PC-9 (cell line): ENCODE measurements around the gene B3GALT4. TPM values are rescaled to one million over a fixed set of nuclear protein-coding genes. Genes with fewer than 3 reads are reported as not detected.

Source experiments
- BruUV-seq: library from RNA; stranded (reverse); fragments of 400-500 nt; replicated peaks from 2 replicates; lab custom pipeline; 2021; lab: Mats Ljungman, UMichigan
- CTCF ChIA-PET: fragments of 300-600 bp; sonication (Branson Sonifier 250); formaldehyde crosslinking; loops from one replicate; lab custom pipeline; 2022; ENCODE audit warnings: antibody characterized with exemption; lab: Charles Lee
- POLR2A ChIA-PET: fragments of 300-600 bp; sonication (Branson Sonifier 250); formaldehyde crosslinking; loops from one replicate; lab custom pipeline; 2022; ENCODE audit warnings: antibody characterized with exemption; ENCODE audit not compliant: unreplicated experiment; lab: Charles Lee
- DNase-seq, 2 experiments: peaks; one replicate each; pipeline versions ENCODE4 v3.0.0 to v3.0.0-alpha.2; 2015 to 2022; ENCODE audit warnings: mixed read lengths in 1 of 2
- H2AFZ ChIP-seq: fragments of 200-600 bp; sonication (generic); 2 replicates; pipeline ENCODE4 v1.8.1; 2017; ENCODE audit warnings: antibody characterized with exemption
- H3F3A ChIP-seq: fragments of 200-600 bp; sonication (generic); 2 replicates; pipeline ENCODE4 v1.8.1; 2017; ENCODE audit warnings: antibody characterized with exemption, mild to moderate bottlenecking, low read depth; ENCODE audit not compliant: insufficient read depth
- H3K27ac ChIP-seq: fragments of 200-600 bp; sonication (generic); 2 replicates; pipeline ENCODE4 v1.6.1; 2016; ENCODE audit warnings: mixed run types
- H3K27me3 ChIP-seq: fragments of 200-600 bp; sonication (generic); 2 replicates; pipeline ENCODE4 v1.6.1; 2016; ENCODE audit warnings: low read depth, mixed run types; ENCODE audit not compliant: insufficient read depth
- H3K36me3 ChIP-seq: fragments of 200-600 bp; sonication (generic); 2 replicates; pipeline ENCODE4 v1.6.1; 2016; ENCODE audit warnings: low read depth, mixed run types
- H3K4me1 ChIP-seq: fragments of 200-600 bp; sonication (generic); replicated peaks from 2 replicates; pipeline ENCODE4 v1.6.1; 2016; ENCODE audit warnings: mixed run types; ENCODE audit not compliant: insufficient read depth
- H3K4me2 ChIP-seq: fragments of 200-600 bp; sonication (generic); 2 replicates; pipeline ENCODE4 v1.6.1; 2017; ENCODE audit warnings: mixed run types
- H3K4me3 ChIP-seq: fragments of 200-600 bp; sonication (generic); 2 replicates; pipeline ENCODE4 v1.6.1; 2016; ENCODE audit warnings: mixed run types
- H3K79me2 ChIP-seq: fragments of 200-600 bp; sonication (generic); 2 replicates; pipeline ENCODE4 v1.6.1; 2017; ENCODE audit warnings: low read depth, mixed run types
- H3K9me2 ChIP-seq: fragments of 200-600 bp; sonication (generic); 2 replicates; pipeline ENCODE4 v1.8.1; 2017; ENCODE audit warnings: mild to moderate bottlenecking; ENCODE audit not compliant: insufficient read depth
- H3K9me3 ChIP-seq: fragments of 200-600 bp; sonication (generic); 2 replicates; pipeline ENCODE4 v1.8.1; 2016; ENCODE audit warnings: low read depth; ENCODE audit not compliant: insufficient read depth
- H4K20me1 ChIP-seq: fragments of 200-600 bp; sonication (generic); 2 replicates; pipeline ENCODE4 v1.8.1; 2017; ENCODE audit not compliant: insufficient read depth
- EZH2 ChIP-seq: fragments of 200-600 bp; sonication (generic); IDR thresholded peaks from 2 replicates; pipeline ENCODE4 v1.8.0; 2017; ENCODE audit warnings: antibody characterized with exemption, low read depth
- intact Hi-C: fragments of 100-400 bp; cut with micrococcal nuclease; formaldehyde crosslinking; loops from one replicate; pipeline ENCODE4 v1.10.0; 2022; ENCODE audit not compliant: unreplicated experiment
- total RNA-seq: library from RNA; stranded (reverse); gene quantifications from 2 replicates; pipeline ENCODE4 v1.2.3, GENCODE V29; 2021
- TF ChIP-seq, protein P1 (sequence below): fragments of 200-600 bp; sonication (generic); conservative IDR thresholded peaks from 2 replicates; pipeline ENCODE4 v1.6.1; 2017; ENCODE audit warnings: mixed run types, antibody characterized with exemption, mild to moderate bottlenecking, moderate library complexity

The B3GALT4 gene
- total RNA-seq, 1 experiment from 2014 or later, result 10.3 TPM

DNA sequence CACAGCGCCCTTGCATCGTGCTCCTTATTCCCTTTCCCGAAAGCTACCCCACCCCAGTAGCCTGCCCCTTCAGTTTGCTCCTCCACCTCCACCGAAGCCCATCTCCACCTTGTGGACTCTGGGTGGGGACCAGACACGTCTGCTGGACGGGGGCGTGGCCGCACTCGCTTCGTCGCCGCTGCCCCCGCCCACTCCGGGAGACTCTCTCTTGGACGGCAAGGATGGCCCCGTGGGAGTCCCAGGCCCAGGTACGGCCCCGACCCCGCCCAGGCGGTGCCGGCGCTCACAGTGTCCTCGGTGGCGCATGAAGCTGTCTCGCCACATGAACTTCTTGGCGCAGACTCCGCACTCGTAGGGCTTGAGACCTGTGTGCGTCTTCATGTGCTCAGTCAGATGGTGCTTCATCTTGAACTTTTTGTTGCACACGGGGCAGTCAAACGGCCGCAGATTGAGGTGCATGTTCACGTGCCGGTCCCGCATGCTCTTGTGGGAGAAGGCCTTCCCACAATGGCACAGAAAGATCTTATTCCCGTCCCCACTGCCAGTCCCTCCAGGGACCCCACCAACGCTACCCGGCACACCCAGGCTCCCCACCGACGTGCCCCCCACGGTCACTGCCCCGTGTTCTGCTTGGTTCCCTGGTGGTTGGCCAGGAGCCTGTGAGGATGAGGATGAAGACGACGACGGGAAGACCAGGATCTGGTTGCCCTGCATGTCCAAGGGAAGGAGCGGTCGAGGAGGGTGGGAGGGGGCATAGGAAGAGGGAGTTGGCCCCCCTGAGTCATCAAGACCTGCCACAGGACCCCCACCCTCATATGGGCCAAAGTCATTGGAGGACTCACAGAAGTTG lies 38.2 kb downstream of the B3GALT4 start:
- Histone ChIP-seq H2AFZ (no peak overlapping the region), H3K36me3 (0 out of 2 replicates have a peak, but pooled peaks cover 8% of the 10 kb centered on the region), H3K4me1 (peaks cover 40% of the 10 kb centered on the region), H3K27ac (no peak overlapping the region), H3K27me3 (no peaks in the 10 kb centered on the region), H3F3A (peaks cover 46% of the 10 kb centered on the region), H3K79me2 (peaks cover 52% of the 10 kb centered on the region), H3K4me2 (peak overlapping the region; percentile 89), H4K20me1 (peaks cover 6% of the 10 kb centered on the region; the same call in 1 of the 2 replicates), H3K4me3 (no peak overlapping the region), H3K9me3 (no peaks in the 10 kb centered on the region), H3K9me2 (no peaks in the 10 kb centered on the region)
- no TSS peak for BruUV-seq
- ChIA-PET POLR2A (no interaction called here), CTCF (no interaction called here)
- intact Hi-C loops, result loop anchor here (1.0 to 10.0 kb wide), 3 partner anchors 76 to 348 kb away; partner anchors contain the start of genes BRD2 and KIFC1
- DNase-seq, result peak in 1 of 2 experiments; percentile 60
- no peak for TF ChIP-seq EZH2
- TF ChIP-seq, protein P1, sequence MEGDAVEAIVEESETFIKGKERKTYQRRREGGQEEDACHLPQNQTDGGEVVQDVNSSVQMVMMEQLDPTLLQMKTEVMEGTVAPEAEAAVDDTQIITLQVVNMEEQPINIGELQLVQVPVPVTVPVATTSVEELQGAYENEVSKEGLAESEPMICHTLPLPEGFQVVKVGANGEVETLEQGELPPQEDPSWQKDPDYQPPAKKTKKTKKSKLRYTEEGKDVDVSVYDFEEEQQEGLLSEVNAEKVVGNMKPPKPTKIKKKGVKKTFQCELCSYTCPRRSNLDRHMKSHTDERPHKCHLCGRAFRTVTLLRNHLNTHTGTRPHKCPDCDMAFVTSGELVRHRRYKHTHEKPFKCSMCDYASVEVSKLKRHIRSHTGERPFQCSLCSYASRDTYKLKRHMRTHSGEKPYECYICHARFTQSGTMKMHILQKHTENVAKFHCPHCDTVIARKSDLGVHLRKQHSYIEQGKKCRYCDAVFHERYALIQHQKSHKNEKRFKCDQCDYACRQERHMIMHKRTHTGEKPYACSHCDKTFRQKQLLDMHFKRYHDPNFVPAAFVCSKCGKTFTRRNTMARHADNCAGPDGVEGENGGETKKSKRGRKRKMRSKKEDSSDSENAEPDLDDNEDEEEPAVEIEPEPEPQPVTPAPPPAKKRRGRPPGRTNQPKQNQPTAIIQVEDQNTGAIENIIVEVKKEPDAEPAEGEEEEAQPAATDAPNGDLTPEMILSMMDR, result no peak

DNA sequence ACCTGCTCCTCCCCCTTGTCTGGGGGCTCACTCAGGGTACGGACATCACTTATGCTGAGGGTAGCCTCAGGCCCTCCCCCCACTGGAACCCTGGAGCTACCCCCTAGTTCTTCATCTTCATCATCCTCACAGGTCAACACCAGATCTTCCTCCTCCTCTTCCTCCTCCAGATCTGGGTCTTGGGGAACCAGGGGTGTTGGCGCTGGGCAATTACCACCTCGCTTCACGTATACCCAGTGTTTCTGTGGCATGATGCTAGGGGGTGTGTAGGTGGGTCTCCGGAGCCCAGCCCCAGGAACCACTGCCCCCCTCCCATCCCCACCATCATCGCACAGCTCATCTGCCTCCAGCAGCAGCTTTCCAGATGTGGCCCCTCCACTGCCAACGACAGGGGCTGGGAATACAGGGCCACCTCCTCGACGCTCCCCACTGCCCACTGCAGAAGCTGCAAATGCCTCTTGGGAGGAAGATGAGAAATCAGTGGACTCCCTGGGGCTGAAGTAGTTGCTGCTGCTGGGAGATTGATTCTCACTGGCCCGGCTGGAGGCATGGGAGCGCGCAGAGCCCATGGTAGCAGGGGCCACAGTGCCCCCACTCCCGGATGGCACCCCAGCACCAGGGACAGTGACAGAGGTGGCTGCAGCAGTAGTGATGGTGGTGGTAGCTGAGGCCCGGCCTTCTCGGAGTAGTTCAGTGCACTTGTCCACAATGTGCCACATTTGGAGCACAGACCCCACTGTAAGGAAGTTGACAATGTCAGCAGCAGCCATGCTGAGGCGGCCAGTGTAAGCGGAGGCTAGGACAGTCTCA lies 39.1 kb downstream of the B3GALT4 start:
- Histone ChIP-seq H3K9me3 (no peaks in the 10 kb centered on the region), H3F3A (peaks cover 54% of the 10 kb centered on the region), H3K4me3 (no peak overlapping the region), H3K4me1 (peaks cover 48% of the 10 kb centered on the region), H3K36me3 (peaks cover 16% of the 10 kb centered on the region; the same call in 1 of the 2 replicates), H3K27me3 (no peaks in the 10 kb centered on the region), H3K79me2 (peaks cover 52% of the 10 kb centered on the region), H3K4me2 (no peak overlapping the region), H4K20me1 (peaks cover 6% of the 10 kb centered on the region; the same call in 1 of the 2 replicates), H2AFZ (no peak overlapping the region), H3K9me2 (no peaks in the 10 kb centered on the region), H3K27ac (no peak overlapping the region)
- no peak for DNase-seq
- ChIA-PET CTCF (interaction anchor here (0.6 kb wide), 1 partner anchor 395 kb away, joined by 7 read pairs; the partner anchor contains the start of gene UQCC2), POLR2A (no interaction called here)
- BruUV-seq, result no TSS peak
- intact Hi-C loops, result loop anchor here (10.0 kb wide), 1 partner anchor 259 kb away; no protein-coding TSS in a partner anchor
- TF ChIP-seq, protein P1, result no peak
- TF ChIP-seq EZH2, result no peak
